Sigmoid colon (tissue), 3 donors: ENCODE results near the gene SLC44A1.

ENCODE experiments used
- CTCF ChIP-seq, 4 experiments: fragments of 450-650 bp in 3 of 4; fragments of 200-600 bp in 1 of 4; IDR thresholded peaks; one replicate each; pipeline ENCODE4 v1.5.1; 2016 to 2019; ENCODE audit warnings: antibody characterized with exemption in 4 of 4, mild to moderate bottlenecking in 3 of 4, moderate library complexity in 2 of 4
- POLR2A ChIP-seq, 2 donors: fragments of 450-650 bp; IDR thresholded peaks; one replicate each; pipeline ENCODE4 v1.6.1; 2016; ENCODE audit warnings: antibody characterized with exemption in 2 of 2, mild to moderate bottlenecking in 2 of 2, moderate library complexity in 2 of 2

GRCh38 chr9:105291938-105292337 is 47.5 kb downstream of the SLC44A1 start:
- TF ChIP-seq CTCF (IDR thresholded peaks at IDR 0.05) (no peak), POLR2A (IDR thresholded peaks at IDR 0.05) (no peak)
